HG03108 (cell line): ENCODE measurements around the gene PVALB.

ENCODE experiments used
- ATAC-seq: cut with Tn5 transposase; IDR thresholded peaks from one replicate; pipeline ENCODE4 v1.9.1; 2021; ENCODE audit warnings: moderate library complexity; ENCODE audit not compliant: unreplicated experiment

The PVALB gene

GRCh38 chr22:36775586-36775963 is 41.3 kb downstream of the PVALB start:
- ATAC-seq: no peak

GRCh38 chr22:36773935-36774334 is 42.9 kb downstream of the PVALB start:
- no peak for ATAC-seq

- ATAC-seq: no peak
These were observed 44.4 kb downstream of the PVALB start for GRCh38 chr22:36772451-36772850.

GRCh38 chr22:36771356-36772063 is 45.3 kb downstream of the PVALB start:
- no peak for ATAC-seq

GRCh38 chr22:36770513-36771231 is 46.2 kb downstream of the PVALB start:
- ATAC-seq: no peak

- no peak for ATAC-seq
These were observed 47.0 kb downstream of the PVALB start for GRCh38 chr22:36769541-36770512.

GRCh38 chr22:36768616-36769015 is 48.2 kb downstream of the PVALB start:
- ATAC-seq: no peak

- ATAC-seq: no peak
These were observed 48.7 kb downstream of the PVALB start for GRCh38 chr22:36768141-36768540.

- no peak for ATAC-seq
These were observed 49.6 kb downstream of the PVALB start for GRCh38 chr22:36767035-36767775.

GRCh38 chr22:36765943-36766450 is 50.8 kb downstream of the PVALB start:
- ATAC-seq: no peak

GRCh38 chr22:36765131-36765942 is 51.5 kb downstream of the PVALB start:
- no peak for ATAC-seq

- no peak for ATAC-seq
These were observed 52.2 kb downstream of the PVALB start for GRCh38 chr22:36764641-36765040.

GRCh38 chr22:36764060-36764459 is 52.8 kb downstream of the PVALB start:
- no peak for ATAC-seq

- no peak for ATAC-seq
These were observed 53.3 kb downstream of the PVALB start for GRCh38 chr22:36763576-36763975.

GRCh38 chr22:36762687-36763260 is 54.1 kb downstream of the PVALB start:
- ATAC-seq: no peak

GRCh38 chr22:36761553-36762240 is 55.1 kb downstream of the PVALB start:
- no peak for ATAC-seq

GRCh38 chr22:36760786-36761185 is 56.0 kb downstream of the PVALB start:
- no peak for ATAC-seq

GRCh38 chr22:36759481-36760159 is 57.2 kb downstream of the PVALB start:
- ATAC-seq: no peak
